ENCODE data around the gene GRIK2. TPM values are rescaled to one million over a fixed set of nuclear protein-coding genes. Genes with fewer than 3 reads are reported as not detected.

Gene GRIK2
- total and polyA plus RNA-seq, 2 of the 4 experiments (the other 2 are of a cell fraction): 8.2 to 15.2 TPM

DNA sequence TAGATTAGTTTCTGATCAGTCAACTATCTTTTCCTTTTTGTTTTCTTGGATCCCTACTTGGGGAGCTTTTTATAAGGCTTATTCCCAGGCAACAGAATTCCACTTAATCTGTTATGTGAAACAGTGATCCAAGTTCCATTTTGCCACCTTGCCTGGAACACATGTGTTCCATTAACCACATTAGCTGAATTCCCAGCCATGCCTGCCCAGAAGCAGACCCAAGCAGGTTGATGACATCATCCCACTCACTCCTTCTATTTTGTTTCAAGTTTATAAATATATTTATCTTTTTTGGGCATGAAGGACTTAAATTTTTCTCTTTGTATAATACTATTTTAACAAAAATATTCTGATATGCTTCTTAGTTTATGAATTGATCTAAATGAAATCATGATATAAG is 587.4 kb downstream of the GRIK2 start:
- Histone ChIP-seq H2AK9ac (replicated peaks; ENCODE audit: low read depth, low read length, poor library complexity) (no peak overlapping the region), H3K9ac (ENCODE audit: low read depth, low read length) (no peak overlapping the region), H2AFZ (replicated peaks; ENCODE audit: low read length, poor library complexity) (no peak overlapping the region), H3K23ac (ENCODE audit: low read depth, low read length) (no peak overlapping the region), H3K4ac (ENCODE audit: low read depth, low read length) (no peak overlapping the region), H2BK5ac (ENCODE audit: low read depth, low read length, poor library complexity, severe bottlenecking) (no peak overlapping the region), H2BK120ac (ENCODE audit: low read depth, low read length) (no peak overlapping the region), H2BK20ac (ENCODE audit: low read depth, low read length) (no peak overlapping the region), H4K8ac (ENCODE audit: low read depth in 2 of 2, low read length in 2 of 2) (no peak overlapping the region), H3K79me1 (ENCODE audit: low read depth in 1 of 2, low read length in 2 of 2) (no peaks in the 10 kb centered on the region), H3K4me1 (ENCODE audit: control insufficient read depth, insufficient read depth, low read length) (no peaks in the 10 kb centered on the region), H3K27me3 (ENCODE audit: control insufficient read depth, insufficient read depth, low read length) (no peaks in the 10 kb centered on the region), H3K27ac (ENCODE audit: insufficient read depth, low read length) (no peak overlapping the region), H3K14ac (replicated peaks; ENCODE audit: low read depth, low read length) (no peak overlapping the region), H4K91ac (ENCODE audit: insufficient read depth, low read depth, low read length) (no peak overlapping the region), H3K56ac (ENCODE audit: extremely low read depth, insufficient read depth, low read length) (no peak overlapping the region), H3K36me3 (ENCODE audit: control insufficient read depth, insufficient read depth, low read length) (no peaks in the 10 kb centered on the region), H3K18ac (ENCODE audit: low read depth, low read length) (no peak overlapping the region), H2AK5ac (ENCODE audit: low read depth, low read length) (no peak overlapping the region), H4K20me1 (ENCODE audit: insufficient read depth, low read length) (no peaks in the 10 kb centered on the region), H4K5ac (ENCODE audit: low read depth, low read length) (no peak overlapping the region), H3K9me1 (ENCODE audit: insufficient read depth, low read length) (no peaks in the 10 kb centered on the region), H3K4me2 (ENCODE audit: low read depth, low read length) (no peak overlapping the region), H3K9me3 (ENCODE audit: control insufficient read depth, insufficient read depth, low read length) (no peaks in the 10 kb centered on the region), H2BK15ac (ENCODE audit: low read depth, low read length) (no peak overlapping the region), H3K4me3 (ENCODE audit: insufficient read depth, low read depth, low read length) (no peak overlapping the region)
- in situ Hi-C loops (cut with MboI; ENCODE audit: low sequenced_read_pairs): no loop called here
- CTCF ChIA-PET: interaction anchor here (0.6 kb wide), 1 partner anchor 20 kb away, joined by 3 read pairs; no protein-coding TSS in a partner anchor
- dilution Hi-C loops (cut with HindIII; ENCODE audit: low sequenced_read_pairs, unreplicated experiment): no loop called here
- TF ChIP-seq MXI1 (IDR thresholded peaks at IDR 0.05; ENCODE audit: borderline replicate concordance, low read depth, low read length) (no peak), FOS (IDR thresholded peaks at IDR 0.05; ENCODE audit: low read depth, low read length) (no peak), RCOR1 (IDR thresholded peaks at IDR 0.05; ENCODE audit: insufficient replicate concordance, low read length) (no peak), CHD1 (IDR thresholded peaks at IDR 0.05; ENCODE audit: low read depth, low read length) (no peak), SMC3 (IDR thresholded peaks at IDR 0.05; ENCODE audit: low read depth, low read length) (no peak), MAZ (IDR thresholded peaks at IDR 0.05; ENCODE audit: borderline replicate concordance, low read depth, low read length) (no peak), MAFK (IDR thresholded peaks at IDR 0.05; ENCODE audit: low read depth, low read length) (no peak), NFE2L2 (IDR thresholded peaks at IDR 0.05; ENCODE audit: low read depth, low read length) (no peak), POLR2A (IDR thresholded peaks at IDR 0.05; ENCODE audit: low read depth, low read length) (no peak)
- intact Hi-C loops (cut with micrococcal nuclease): no loop called here
- no peak for DNase-seq
- no peak for ATAC-seq (ENCODE audit: low read depth)
- BruUV-seq (replicated peaks): no TSS peak
- POLR2A ChIA-PET (ENCODE audit: unreplicated experiment): no interaction called here

Data from IMR-90 (cell line).